Measurements from ENCODE around the gene CBX4. TPM values are rescaled to one million over a fixed set of nuclear protein-coding genes. Genes with fewer than 3 reads are reported as not detected.

The CBX4 gene
- polyA plus RNA-seq, 1 of the 3 experiments (the other 2 are of a cell fraction), result 21.9 TPM

DNA sequence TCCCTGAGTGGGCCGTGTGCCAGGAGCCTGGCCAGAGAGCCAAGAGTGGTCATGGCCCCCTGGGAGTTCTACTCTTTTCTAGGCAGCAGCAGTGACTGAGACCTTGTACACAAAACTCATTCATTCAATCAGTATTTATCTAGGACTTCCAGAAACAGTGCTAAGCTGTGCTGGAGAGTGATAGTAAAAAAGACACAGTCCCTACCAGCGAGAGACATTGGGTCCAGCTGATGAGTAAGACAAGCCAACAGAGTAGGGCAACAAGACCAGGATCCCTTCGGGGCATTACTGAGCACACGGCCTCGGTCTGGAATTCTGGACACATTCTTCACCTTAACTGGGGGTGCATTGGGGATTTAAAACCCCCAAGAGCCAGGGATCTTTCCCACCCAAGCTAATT, 20.2 kb downstream of the CBX4 start:
- no peak overlapping the region for H3K9ac ChIP-seq
- no peaks in the 10 kb centered on the region for H3K9me2 ChIP-seq
- H3K4me2 ChIP-seq, result no peak overlapping the region
- CTCF ChIA-PET, result interaction anchor here (0.8 to 5.5 kb wide), 9 partner anchors 9 to 186 kb away, joined by 3 to 43 read pairs (median 10); partner anchors contain the start of gene CBX4
- no peaks in the 10 kb centered on the region for H3K79me2 ChIP-seq (ENCODE audit: insufficient read depth)
- H3K27me3 ChIP-seq (ENCODE audit: insufficient read depth), result no peaks in the 10 kb centered on the region
- no peaks in the 10 kb centered on the region for H3K9me3 ChIP-seq
- WGBS (ENCODE audit: low lambda C conversion rate), result 53% methylated on average over 5 of the region's 5 CpGs
- no peaks in the 10 kb centered on the region for H4K20me1 ChIP-seq (ENCODE audit: insufficient read depth)
- no peak overlapping the region for H2AFZ ChIP-seq (ENCODE audit: low read depth)
- H3F3A ChIP-seq (replicated peaks; ENCODE audit: insufficient read depth), result no peaks in the 10 kb centered on the region
- H3K27ac ChIP-seq (ENCODE audit: low read depth in 2 of 2, low read length in 1 of 2), result no peak overlapping the region
- POLR2A ChIA-PET, result interaction anchor here (0.7 to 2.1 kb wide), 2 partner anchors 10 to 12 kb away, joined by 3 to 7 read pairs; no protein-coding TSS in a partner anchor
- no peak for DNase-seq
- TF ChIP-seq SMC3 (IDR thresholded peaks at IDR 0.05; ENCODE audit: low read depth, low read length), result no peak
- TF ChIP-seq, protein P1, sequence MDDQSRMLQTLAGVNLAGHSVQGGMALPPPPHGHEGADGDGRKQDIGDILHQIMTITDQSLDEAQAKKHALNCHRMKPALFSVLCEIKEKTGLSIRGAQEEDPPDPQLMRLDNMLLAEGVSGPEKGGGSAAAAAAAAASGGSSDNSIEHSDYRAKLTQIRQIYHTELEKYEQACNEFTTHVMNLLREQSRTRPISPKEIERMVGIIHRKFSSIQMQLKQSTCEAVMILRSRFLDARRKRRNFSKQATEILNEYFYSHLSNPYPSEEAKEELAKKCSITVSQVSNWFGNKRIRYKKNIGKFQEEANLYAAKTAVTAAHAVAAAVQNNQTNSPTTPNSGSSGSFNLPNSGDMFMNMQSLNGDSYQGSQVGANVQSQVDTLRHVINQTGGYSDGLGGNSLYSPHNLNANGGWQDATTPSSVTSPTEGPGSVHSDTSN (IDR thresholded peaks at IDR 0.05), result no peak
- no peak for TF ChIP-seq YY1 (IDR thresholded peaks at IDR 0.05; ENCODE audit: low read depth)
- TF ChIP-seq FOXJ3 (CRISPR knock-in tag; IDR thresholded peaks at IDR 0.05), result no peak
- TF ChIP-seq TAF1 (IDR thresholded peaks at IDR 0.05; ENCODE audit: borderline replicate concordance, low read depth, low read length), result no peak
- no peak for TF ChIP-seq EP300 (IDR thresholded peaks at IDR 0.05; ENCODE audit: borderline replicate concordance in 1 of 2, low read depth in 1 of 2, low read length in 1 of 2)
- TF ChIP-seq NRF1 (IDR thresholded peaks at IDR 0.05; ENCODE audit: low read depth, low read length), result no peak
- no peak for TF ChIP-seq GATA2 (CRISPR knock-in tag; IDR thresholded peaks at IDR 0.05)
- TF ChIP-seq EZH2phosphoT487 (IDR thresholded peaks at IDR 0.05; ENCODE audit: borderline replicate concordance, low read depth), result no peak
- no peak overlapping the region for H3K4me3 ChIP-seq (ENCODE audit: low read depth in 2 of 2, low read length in 1 of 2)
- H3K4me1 ChIP-seq (ENCODE audit: control insufficient read depth in 1 of 2, insufficient read depth in 2 of 2, low read depth in 1 of 2, low read length in 1 of 2), result peaks cover 0 to 4% of the 10 kb centered on the region in 2 experiments; a peak in 1 of 4 replicates
- no peaks in the 10 kb centered on the region for H3K36me3 ChIP-seq (replicated peaks in 1 of 2; ENCODE audit: control insufficient read depth in 1 of 2, insufficient read depth in 2 of 2, low read length in 1 of 2)

DNA sequence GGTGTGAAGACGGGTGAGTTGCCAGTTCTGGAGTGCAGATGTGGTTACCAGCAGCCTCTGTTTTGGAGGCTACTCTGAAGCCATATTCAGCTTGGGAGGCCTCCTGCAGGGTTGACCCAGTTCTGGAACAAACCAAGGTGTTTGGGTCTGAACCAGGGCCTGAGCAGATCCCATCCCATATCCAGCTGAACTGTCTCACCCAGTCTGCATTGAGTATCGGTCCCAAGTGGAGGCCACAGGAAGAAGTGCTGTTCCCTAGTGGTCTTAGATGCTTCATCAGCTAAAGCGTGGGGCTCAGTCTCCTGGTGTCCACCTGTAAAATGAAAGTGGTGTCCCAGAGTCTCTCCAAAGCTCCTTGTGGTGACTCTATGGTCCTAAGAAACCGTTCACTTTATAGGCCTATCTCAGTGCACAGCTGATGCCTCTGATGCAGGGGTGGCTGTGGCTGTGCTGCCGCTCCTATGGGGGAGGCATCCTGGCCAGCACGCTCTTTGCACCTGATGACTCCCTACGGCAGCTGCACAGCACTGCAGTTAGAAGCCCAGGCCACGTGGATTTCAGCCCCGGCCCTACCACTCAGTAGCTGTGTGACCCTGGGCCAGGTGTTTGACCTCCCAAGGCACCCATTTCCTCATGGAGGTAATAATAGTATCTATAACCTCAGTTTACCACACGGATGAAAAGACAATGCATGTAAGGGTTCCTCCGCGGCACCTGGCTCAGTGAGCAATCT, 21.0 kb downstream of the CBX4 start:
- WGBS (ENCODE audit: low lambda C conversion rate), result 83% methylated on average over 12 of the region's 12 CpGs
- H3K27me3 ChIP-seq (ENCODE audit: insufficient read depth), result no peaks in the 10 kb centered on the region

More for the DNA sequence above, 21.0 kb downstream of the CBX4 start:
- ChIA-PET POLR2A (interaction anchor here (1.0 to 2.1 kb wide), 3 partner anchors 8 to 14 kb away, joined by 3 to 7 read pairs (median 3); no protein-coding TSS in a partner anchor), CTCF (interaction anchor here (0.7 to 14.7 kb wide), 10 partner anchors 8 to 187 kb away, joined by 3 to 216 read pairs (median 11); partner anchors contain the start of gene CBX4)
- peaks cover 0 to 9% of the 10 kb centered on the region in 2 experiments; a peak in 1 of 4 replicates for H3K4me1 ChIP-seq (ENCODE audit: control insufficient read depth in 1 of 2, insufficient read depth in 2 of 2, low read depth in 1 of 2, low read length in 1 of 2)
- no peaks in the 10 kb centered on the region for H3K36me3 ChIP-seq (replicated peaks in 1 of 2; ENCODE audit: control insufficient read depth in 1 of 2, insufficient read depth in 2 of 2, low read length in 1 of 2)
- H3K9ac ChIP-seq, result no peak overlapping the region
- no peaks in the 10 kb centered on the region for H4K20me1 ChIP-seq (ENCODE audit: insufficient read depth)
- no peaks in the 10 kb centered on the region for H3F3A ChIP-seq (replicated peaks; ENCODE audit: insufficient read depth)
- no peaks in the 10 kb centered on the region for H3K79me2 ChIP-seq (ENCODE audit: insufficient read depth)
- H3K4me3 ChIP-seq (ENCODE audit: low read depth in 2 of 2, low read length in 1 of 2), result no peak overlapping the region
- H3K4me2 ChIP-seq, result no peak overlapping the region
- H3K27ac ChIP-seq (ENCODE audit: low read depth in 2 of 2, low read length in 1 of 2), result no peak overlapping the region
- TF ChIP-seq, protein P2, sequence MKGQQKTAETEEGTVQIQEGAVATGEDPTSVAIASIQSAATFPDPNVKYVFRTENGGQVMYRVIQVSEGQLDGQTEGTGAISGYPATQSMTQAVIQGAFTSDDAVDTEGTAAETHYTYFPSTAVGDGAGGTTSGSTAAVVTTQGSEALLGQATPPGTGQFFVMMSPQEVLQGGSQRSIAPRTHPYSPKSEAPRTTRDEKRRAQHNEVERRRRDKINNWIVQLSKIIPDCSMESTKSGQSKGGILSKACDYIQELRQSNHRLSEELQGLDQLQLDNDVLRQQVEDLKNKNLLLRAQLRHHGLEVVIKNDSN (IDR thresholded peaks at IDR 0.05; ENCODE audit: borderline replicate concordance, low read depth), result no peak
- TF ChIP-seq YY1 (IDR thresholded peaks at IDR 0.05; ENCODE audit: low read depth) (no peak), FOXJ3 (CRISPR knock-in tag; IDR thresholded peaks at IDR 0.05) (no peak), TCF12 (IDR thresholded peaks at IDR 0.05) (no peak), FOSL2 (IDR thresholded peaks at IDR 0.05; ENCODE audit: borderline replicate concordance, low read depth) (no peak), MXI1 (IDR thresholded peaks at IDR 0.05; ENCODE audit: low read depth, low read length) (no peak), RXRA (IDR thresholded peaks at IDR 0.05; ENCODE audit: borderline replicate concordance, low read depth) (no peak), RAD21 (IDR thresholded peaks at IDR 0.05; ENCODE audit: low read length) (no peak)
- TF ChIP-seq, protein P3, sequence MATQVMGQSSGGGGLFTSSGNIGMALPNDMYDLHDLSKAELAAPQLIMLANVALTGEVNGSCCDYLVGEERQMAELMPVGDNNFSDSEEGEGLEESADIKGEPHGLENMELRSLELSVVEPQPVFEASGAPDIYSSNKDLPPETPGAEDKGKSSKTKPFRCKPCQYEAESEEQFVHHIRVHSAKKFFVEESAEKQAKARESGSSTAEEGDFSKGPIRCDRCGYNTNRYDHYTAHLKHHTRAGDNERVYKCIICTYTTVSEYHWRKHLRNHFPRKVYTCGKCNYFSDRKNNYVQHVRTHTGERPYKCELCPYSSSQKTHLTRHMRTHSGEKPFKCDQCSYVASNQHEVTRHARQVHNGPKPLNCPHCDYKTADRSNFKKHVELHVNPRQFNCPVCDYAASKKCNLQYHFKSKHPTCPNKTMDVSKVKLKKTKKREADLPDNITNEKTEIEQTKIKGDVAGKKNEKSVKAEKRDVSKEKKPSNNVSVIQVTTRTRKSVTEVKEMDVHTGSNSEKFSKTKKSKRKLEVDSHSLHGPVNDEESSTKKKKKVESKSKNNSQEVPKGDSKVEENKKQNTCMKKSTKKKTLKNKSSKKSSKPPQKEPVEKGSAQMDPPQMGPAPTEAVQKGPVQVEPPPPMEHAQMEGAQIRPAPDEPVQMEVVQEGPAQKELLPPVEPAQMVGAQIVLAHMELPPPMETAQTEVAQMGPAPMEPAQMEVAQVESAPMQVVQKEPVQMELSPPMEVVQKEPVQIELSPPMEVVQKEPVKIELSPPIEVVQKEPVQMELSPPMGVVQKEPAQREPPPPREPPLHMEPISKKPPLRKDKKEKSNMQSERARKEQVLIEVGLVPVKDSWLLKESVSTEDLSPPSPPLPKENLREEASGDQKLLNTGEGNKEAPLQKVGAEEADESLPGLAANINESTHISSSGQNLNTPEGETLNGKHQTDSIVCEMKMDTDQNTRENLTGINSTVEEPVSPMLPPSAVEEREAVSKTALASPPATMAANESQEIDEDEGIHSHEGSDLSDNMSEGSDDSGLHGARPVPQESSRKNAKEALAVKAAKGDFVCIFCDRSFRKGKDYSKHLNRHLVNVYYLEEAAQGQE (IDR thresholded peaks at IDR 0.05; ENCODE audit: low read depth, low read length), result no peak
- H3K9me2 ChIP-seq, result no peaks in the 10 kb centered on the region
- H3K9me3 ChIP-seq, result no peaks in the 10 kb centered on the region
- no peak for DNase-seq
- H2AFZ ChIP-seq (ENCODE audit: low read depth), result no peak overlapping the region

Data from SK-N-SH (cell line).